ENCODE results near the gene MFGE8. TPM values are rescaled to one million over a fixed set of nuclear protein-coding genes. Genes with fewer than 3 reads are reported as not detected.

The MFGE8 gene
- total RNA-seq, 4 donors from 2014 or later = 51.8 to 156 (median 78.3) TPM

- no peak for DNase-seq
- Histone ChIP-seq H3K9me3 (no peaks in the 10 kb centered on the region), H3K36me3 (no peaks in the 10 kb centered on the region), H3K27ac (no peak overlapping the region), H3K4me3 (no peak overlapping the region), H3K27me3 (no peaks in the 10 kb centered on the region), H3K4me1 (no peaks in the 10 kb centered on the region)
- TF ChIP-seq POLR2A (IDR thresholded peaks at IDR 0.05) = no peak
- no peak for TF ChIP-seq CTCF (IDR thresholded peaks at IDR 0.05)
These were observed 48.2 kb downstream of the MFGE8 start for GRCh38 chr15:88864861-88865497.

- no peaks in the 10 kb centered on the region for H3K4me1 ChIP-seq
- no peak overlapping the region for H3K4me3 ChIP-seq
- no peak for DNase-seq
- TF ChIP-seq CTCF (IDR thresholded peaks at IDR 0.05) (no peak), POLR2A (IDR thresholded peaks at IDR 0.05) (no peak)
- H3K27me3 ChIP-seq = no peaks in the 10 kb centered on the region
- H3K36me3 ChIP-seq = no peaks in the 10 kb centered on the region
- no peak overlapping the region for H3K27ac ChIP-seq
- no peaks in the 10 kb centered on the region for H3K9me3 ChIP-seq
These were observed 49.8 kb downstream of the MFGE8 start for GRCh38 chr15:88863412-88863811.

GRCh38 chr15:88860212-88860611 lies 53.0 kb downstream of the MFGE8 start:
- no peak for DNase-seq
- H3K36me3 ChIP-seq = no peaks in the 10 kb centered on the region
- no peaks in the 10 kb centered on the region for H3K27me3 ChIP-seq
- no peak for TF ChIP-seq CTCF (IDR thresholded peaks at IDR 0.05)
- H3K4me1 ChIP-seq = no peaks in the 10 kb centered on the region
- H3K4me3 ChIP-seq = no peak overlapping the region
- H3K27ac ChIP-seq = no peak overlapping the region
- H3K9me3 ChIP-seq = no peaks in the 10 kb centered on the region

GRCh38 chr15:88859550-88859949 lies 53.6 kb downstream of the MFGE8 start:
- H3K9me3 ChIP-seq = peaks cover 0 to 4% (median 0%) of the 10 kb centered on the region in 4 donors
- H3K27me3 ChIP-seq = no peaks in the 10 kb centered on the region
- no peaks in the 10 kb centered on the region for H3K4me1 ChIP-seq
- H3K27ac ChIP-seq = no peak overlapping the region
- no peak for TF ChIP-seq CTCF (IDR thresholded peaks at IDR 0.05)
- no peak for TF ChIP-seq POLR2A (IDR thresholded peaks at IDR 0.05)
- no peak for DNase-seq
- H3K36me3 ChIP-seq = no peaks in the 10 kb centered on the region
- no peak overlapping the region for H3K4me3 ChIP-seq

GRCh38 chr15:88858934-88859333 lies 54.2 kb downstream of the MFGE8 start:
- Histone ChIP-seq H3K9me3 (peaks cover 0 to 9% (median 0%) of the 10 kb centered on the region in 4 donors), H3K36me3 (no peaks in the 10 kb centered on the region), H3K27ac (no peak overlapping the region), H3K4me3 (no peak overlapping the region), H3K27me3 (no peaks in the 10 kb centered on the region), H3K4me1 (no peaks in the 10 kb centered on the region)
- DNase-seq = no peak
- TF ChIP-seq CTCF (IDR thresholded peaks at IDR 0.05) (no peak), POLR2A (IDR thresholded peaks at IDR 0.05) (no peak)

- no peak overlapping the region for H3K4me3 ChIP-seq
- TF ChIP-seq CTCF (IDR thresholded peaks at IDR 0.05) = no peak
- no peak for TF ChIP-seq POLR2A (IDR thresholded peaks at IDR 0.05)
- H3K27ac ChIP-seq = no peak overlapping the region
- no peaks in the 10 kb centered on the region for H3K27me3 ChIP-seq
- DNase-seq = no peak
- no peaks in the 10 kb centered on the region for H3K4me1 ChIP-seq
- peaks cover 0 to 12% (median 0%) of the 10 kb centered on the region in 4 donors for H3K9me3 ChIP-seq
- no peaks in the 10 kb centered on the region for H3K36me3 ChIP-seq
These were observed 60.7 kb downstream of the MFGE8 start for GRCh38 chr15:88852476-88852875.

Data from Peyer's patch (tissue), 4 donors.